ENCODE results near the gene KIAA1755.

- TF ChIP-seq EZH2 (IDR thresholded peaks at IDR 0.05) (no peak), EZH2phosphoT487 (IDR thresholded peaks at IDR 0.05) (no peak)
- TF ChIP-seq, protein P1, sequence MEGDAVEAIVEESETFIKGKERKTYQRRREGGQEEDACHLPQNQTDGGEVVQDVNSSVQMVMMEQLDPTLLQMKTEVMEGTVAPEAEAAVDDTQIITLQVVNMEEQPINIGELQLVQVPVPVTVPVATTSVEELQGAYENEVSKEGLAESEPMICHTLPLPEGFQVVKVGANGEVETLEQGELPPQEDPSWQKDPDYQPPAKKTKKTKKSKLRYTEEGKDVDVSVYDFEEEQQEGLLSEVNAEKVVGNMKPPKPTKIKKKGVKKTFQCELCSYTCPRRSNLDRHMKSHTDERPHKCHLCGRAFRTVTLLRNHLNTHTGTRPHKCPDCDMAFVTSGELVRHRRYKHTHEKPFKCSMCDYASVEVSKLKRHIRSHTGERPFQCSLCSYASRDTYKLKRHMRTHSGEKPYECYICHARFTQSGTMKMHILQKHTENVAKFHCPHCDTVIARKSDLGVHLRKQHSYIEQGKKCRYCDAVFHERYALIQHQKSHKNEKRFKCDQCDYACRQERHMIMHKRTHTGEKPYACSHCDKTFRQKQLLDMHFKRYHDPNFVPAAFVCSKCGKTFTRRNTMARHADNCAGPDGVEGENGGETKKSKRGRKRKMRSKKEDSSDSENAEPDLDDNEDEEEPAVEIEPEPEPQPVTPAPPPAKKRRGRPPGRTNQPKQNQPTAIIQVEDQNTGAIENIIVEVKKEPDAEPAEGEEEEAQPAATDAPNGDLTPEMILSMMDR (IDR thresholded peaks at IDR 0.05), result no peak
Observed at GRCh38 chr20:38269715-38270114, 9.2 kb upstream of the KIAA1755 start.

Measured in neural progenitor cell (in vitro differentiated cells).